Measurements from ENCODE around the gene NAGA.

Gene NAGA

GRCh38 chr22:42067671-42068251 is 2.9 kb downstream of the NAGA start:
- no peak for DNase-seq
- H3K27me3 Mint-ChIP-seq: no peaks in the 10 kb centered on the region
- H3K4me1 Mint-ChIP-seq (ENCODE audit: low read depth): peaks cover 28% of the 10 kb centered on the region
- no peak overlapping the region for H3K27ac Mint-ChIP-seq
- H3K36me3 Mint-ChIP-seq (ENCODE audit: low read depth): peaks cover 54% of the 10 kb centered on the region
- no peaks in the 10 kb centered on the region for H3K9me3 Mint-ChIP-seq
- H3K4me3 Mint-ChIP-seq: no peak overlapping the region

GRCh38 chr22:42066937-42067336 is 3.7 kb downstream of the NAGA start:
- H3K27me3 Mint-ChIP-seq: no peaks in the 10 kb centered on the region
- no peak overlapping the region for H3K27ac Mint-ChIP-seq
- peaks cover 63% of the 10 kb centered on the region for H3K36me3 Mint-ChIP-seq (ENCODE audit: low read depth)
- peaks cover 25% of the 10 kb centered on the region for H3K4me1 Mint-ChIP-seq (ENCODE audit: low read depth)
- no peak for DNase-seq
- H3K4me3 Mint-ChIP-seq: no peak overlapping the region
- no peaks in the 10 kb centered on the region for H3K9me3 Mint-ChIP-seq

GRCh38 chr22:42066126-42066761 is 4.4 kb downstream of the NAGA start:
- H3K27ac Mint-ChIP-seq: peak overlapping the region; percentile 22
- no peaks in the 10 kb centered on the region for H3K9me3 Mint-ChIP-seq
- H3K36me3 Mint-ChIP-seq (ENCODE audit: low read depth): peaks cover 68% of the 10 kb centered on the region
- no peaks in the 10 kb centered on the region for H3K27me3 Mint-ChIP-seq
- DNase-seq: no peak
- no peak overlapping the region for H3K4me3 Mint-ChIP-seq
- H3K4me1 Mint-ChIP-seq (ENCODE audit: low read depth): peaks cover 18% of the 10 kb centered on the region

- Mint-ChIP-seq H3K27ac (no peak overlapping the region), H3K36me3 (ENCODE audit: low read depth) (peaks cover 75% of the 10 kb centered on the region), H3K9me3 (no peaks in the 10 kb centered on the region), H3K4me3 (no peak overlapping the region), H3K4me1 (ENCODE audit: low read depth) (peaks cover 13% of the 10 kb centered on the region), H3K27me3 (no peaks in the 10 kb centered on the region)
- DNase-seq: no peak
These were observed 5.0 kb downstream of the NAGA start for GRCh38 chr22:42065438-42066125.

- H3K27me3 Mint-ChIP-seq: no peaks in the 10 kb centered on the region
- peaks cover 5% of the 10 kb centered on the region for H3K4me1 Mint-ChIP-seq (ENCODE audit: low read depth)
- no peak overlapping the region for H3K27ac Mint-ChIP-seq
- no peaks in the 10 kb centered on the region for H3K9me3 Mint-ChIP-seq
- peaks cover 80% of the 10 kb centered on the region for H3K36me3 Mint-ChIP-seq (ENCODE audit: low read depth)
- no peak overlapping the region for H3K4me3 Mint-ChIP-seq
- no peak for DNase-seq
These were observed 6.0 kb downstream of the NAGA start for GRCh38 chr22:42064629-42065028.

- Mint-ChIP-seq H3K36me3 (ENCODE audit: low read depth) (peaks cover 88% of the 10 kb centered on the region), H3K27me3 (no peaks in the 10 kb centered on the region), H3K27ac (no peak overlapping the region), H3K4me3 (no peak overlapping the region), H3K4me1 (ENCODE audit: low read depth) (no peaks in the 10 kb centered on the region), H3K9me3 (peaks cover 7% of the 10 kb centered on the region)
- no peak for DNase-seq
These were observed 8.0 kb downstream of the NAGA start for GRCh38 chr22:42062506-42063170.

GRCh38 chr22:42061041-42061440 is 9.6 kb downstream of the NAGA start:
- Mint-ChIP-seq H3K36me3 (ENCODE audit: low read depth) (peaks cover 81% of the 10 kb centered on the region), H3K27ac (no peak overlapping the region), H3K9me3 (peaks cover 15% of the 10 kb centered on the region)

GRCh38 chr22:42060489-42060888 is 10.1 kb downstream of the NAGA start:
- Mint-ChIP-seq H3K27me3 (no peaks in the 10 kb centered on the region), H3K27ac (no peak overlapping the region), H3K4me3 (no peak overlapping the region), H3K9me3 (peaks cover 17% of the 10 kb centered on the region), H3K4me1 (ENCODE audit: low read depth) (no peaks in the 10 kb centered on the region), H3K36me3 (ENCODE audit: low read depth) (peaks cover 77% of the 10 kb centered on the region)
- DNase-seq: no peak

More at GRCh38 chr22:42061041-42061440, 9.6 kb downstream of the NAGA start:
- no peak overlapping the region for H3K4me3 Mint-ChIP-seq
- no peak for DNase-seq
- no peaks in the 10 kb centered on the region for H3K27me3 Mint-ChIP-seq
- H3K4me1 Mint-ChIP-seq (ENCODE audit: low read depth): no peaks in the 10 kb centered on the region

GRCh38 chr22:42056757-42057511 is 13.7 kb downstream of the NAGA start:
- no peak for DNase-seq
- Mint-ChIP-seq H3K4me1 (ENCODE audit: low read depth) (no peaks in the 10 kb centered on the region), H3K27ac (no peak overlapping the region), H3K36me3 (ENCODE audit: low read depth) (peaks cover 48% of the 10 kb centered on the region), H3K4me3 (no peak overlapping the region), H3K9me3 (peaks cover 17% of the 10 kb centered on the region), H3K27me3 (no peaks in the 10 kb centered on the region)

- H3K9me3 Mint-ChIP-seq: peaks cover 10% of the 10 kb centered on the region
- no peak overlapping the region for H3K27ac Mint-ChIP-seq
- DNase-seq: no peak
- no peaks in the 10 kb centered on the region for H3K27me3 Mint-ChIP-seq
- H3K4me1 Mint-ChIP-seq (ENCODE audit: low read depth): no peaks in the 10 kb centered on the region
- H3K36me3 Mint-ChIP-seq (ENCODE audit: low read depth): peaks cover 9% of the 10 kb centered on the region
- H3K4me3 Mint-ChIP-seq: no peak overlapping the region
These were observed 17.8 kb downstream of the NAGA start for GRCh38 chr22:42052765-42053164.

- no peaks in the 10 kb centered on the region for H3K36me3 Mint-ChIP-seq (ENCODE audit: low read depth)
- peaks cover under 1% of the 10 kb centered on the region for H3K9me3 Mint-ChIP-seq
- H3K4me1 Mint-ChIP-seq (ENCODE audit: low read depth): no peaks in the 10 kb centered on the region
- H3K4me3 Mint-ChIP-seq: no peak overlapping the region
- H3K27me3 Mint-ChIP-seq: no peaks in the 10 kb centered on the region
- H3K27ac Mint-ChIP-seq: no peak overlapping the region
- no peak for DNase-seq
These were observed 19.9 kb downstream of the NAGA start for GRCh38 chr22:42050641-42051180.

GRCh38 chr22:42041784-42042183 is 28.8 kb downstream of the NAGA start:
- Mint-ChIP-seq H3K9me3 (peaks cover 23% of the 10 kb centered on the region), H3K4me3 (no peak overlapping the region), H3K27ac (no peak overlapping the region), H3K27me3 (no peaks in the 10 kb centered on the region), H3K4me1 (ENCODE audit: low read depth) (no peaks in the 10 kb centered on the region), H3K36me3 (ENCODE audit: low read depth) (peaks cover 8% of the 10 kb centered on the region)
- no peak for DNase-seq

GRCh38 chr22:42039271-42039670 is 31.3 kb downstream of the NAGA start:
- Mint-ChIP-seq H3K4me3 (no peak overlapping the region), H3K27ac (no peak overlapping the region), H3K4me1 (ENCODE audit: low read depth) (no peaks in the 10 kb centered on the region), H3K9me3 (peaks cover 26% of the 10 kb centered on the region), H3K27me3 (no peaks in the 10 kb centered on the region), H3K36me3 (ENCODE audit: low read depth) (peaks cover 9% of the 10 kb centered on the region)
- DNase-seq: no peak

GRCh38 chr22:42035256-42035655 is 35.4 kb downstream of the NAGA start:
- peaks cover 6% of the 10 kb centered on the region for H3K36me3 Mint-ChIP-seq (ENCODE audit: low read depth)
- H3K27me3 Mint-ChIP-seq: no peaks in the 10 kb centered on the region
- peaks cover 14% of the 10 kb centered on the region for H3K9me3 Mint-ChIP-seq
- H3K27ac Mint-ChIP-seq: no peak overlapping the region
- DNase-seq: no peak
- H3K4me1 Mint-ChIP-seq (ENCODE audit: low read depth): peaks cover 18% of the 10 kb centered on the region
- no peak overlapping the region for H3K4me3 Mint-ChIP-seq
